Stimulated activated CD4-positive, alpha-beta T cell treated with anti-CD3 and anti-CD28 coated beads, Interleukin-15, amount 100 ng/mL, for 1 hour (primary cell): ENCODE data around the gene KRTAP5-2.

Source experiments
- DNase-seq, 2 donors: peaks; one replicate each; pipeline ENCODE4 v3.0.0-alpha.2; 2020; ENCODE audit warnings: low read depth in 1 of 2, low spot score in 1 of 2

The KRTAP5-2 gene

GRCh38 chr11:1557051-1557884, 40.8 kb downstream of the KRTAP5-2 start:
- DNase-seq = no peak

GRCh38 chr11:1556278-1556902, 41.7 kb downstream of the KRTAP5-2 start:
- no peak for DNase-seq

DNA sequence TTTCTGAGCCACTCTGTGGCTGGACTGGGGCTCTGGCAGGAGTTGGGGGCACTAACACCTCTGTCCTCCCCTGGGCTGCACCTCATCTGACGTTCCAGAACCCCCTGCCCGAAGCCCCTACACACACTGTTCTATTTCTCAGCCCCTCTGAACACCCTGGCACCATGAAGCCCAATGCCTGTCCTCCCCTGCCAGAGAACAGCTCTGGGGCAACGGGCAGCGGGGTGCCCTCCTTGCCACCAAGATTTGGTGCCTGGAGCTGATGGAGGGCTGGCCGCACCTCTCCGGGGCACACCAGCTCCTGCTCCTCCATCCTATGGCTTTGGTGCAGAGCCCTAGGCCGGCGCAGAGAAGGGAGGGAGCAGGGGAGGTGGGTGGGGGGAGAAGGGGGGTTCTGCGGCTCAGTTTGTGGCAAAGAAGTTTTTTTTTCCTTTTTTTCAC, 42.4 kb downstream of the KRTAP5-2 start:
- no peak for DNase-seq

- DNase-seq = no peak
These were observed 42.9 kb downstream of the KRTAP5-2 start for GRCh38 chr11:1554981-1555712.

GRCh38 chr11:1553808-1554594, 44.1 kb downstream of the KRTAP5-2 start:
- no peak for DNase-seq

GRCh38 chr11:1549338-1550330, 48.5 kb downstream of the KRTAP5-2 start:
- no peak for DNase-seq

DNA sequence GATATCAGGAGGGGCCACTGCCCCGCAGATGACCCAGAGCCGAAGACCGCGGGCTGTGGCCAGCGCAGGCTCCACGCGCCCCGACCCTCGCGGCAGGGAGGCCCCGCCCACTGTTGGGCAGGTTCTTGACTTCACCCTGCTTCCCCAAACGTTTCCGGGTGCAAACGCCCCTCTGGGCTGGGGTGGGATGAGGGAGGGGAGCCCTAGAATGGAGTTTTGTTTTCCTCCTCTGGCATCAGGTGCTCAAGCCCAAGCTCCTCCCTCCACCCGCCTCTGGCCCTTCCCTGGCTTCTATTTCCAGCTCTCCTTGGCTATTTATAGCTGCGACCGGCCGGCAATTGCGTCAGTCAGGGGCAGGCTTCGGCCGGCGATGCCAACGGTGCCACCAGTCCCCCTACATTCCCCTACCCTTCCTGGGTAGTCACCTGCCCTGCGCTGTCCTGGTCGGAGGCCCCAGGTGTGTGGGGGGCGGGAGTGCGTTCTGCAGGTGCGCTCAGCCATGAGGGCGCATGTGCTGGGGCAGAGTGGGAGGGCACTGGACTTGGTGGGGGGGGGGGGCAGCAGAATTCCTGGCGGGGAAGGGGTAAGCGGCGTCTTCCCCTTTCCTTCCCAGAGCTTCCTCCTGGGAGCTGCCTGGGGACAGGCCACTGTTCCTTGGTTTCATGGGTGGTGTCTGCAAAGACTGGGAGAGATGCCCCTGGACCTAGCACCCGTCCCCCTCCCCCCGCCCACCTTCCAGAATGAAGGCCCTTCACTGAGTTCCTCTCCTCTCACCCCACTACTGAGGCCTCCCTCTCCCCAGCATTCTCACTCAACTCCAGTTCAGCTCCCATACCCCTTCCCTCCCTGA, 49.6 kb downstream of the KRTAP5-2 start:
- DNase-seq = no peak

GRCh38 chr11:1547467-1548098, 50.5 kb downstream of the KRTAP5-2 start:
- DNase-seq = no peak
